KMS-11 (cell line): ENCODE results near the gene STAT5A.

ENCODE experiments used
- H2AFZ ChIP-seq: fragments of 200-600 bp; sonication (generic); 2 replicates; pipeline ENCODE4 v1.6.1; 2016; ENCODE audit warnings: antibody characterized with exemption, mixed run types, low read depth
- H3K27ac ChIP-seq: fragments of 200-600 bp; sonication (generic); 2 replicates; pipeline ENCODE4 v1.6.1; 2016; ENCODE audit warnings: mild to moderate bottlenecking, mixed run types
- H3K27me3 ChIP-seq: fragments of 200-600 bp; sonication (generic); 2 replicates; pipeline ENCODE4 v1.6.1; 2017; ENCODE audit warnings: mild to moderate bottlenecking, low read depth, mixed run types, moderate library complexity; ENCODE audit not compliant: insufficient read depth
- H3K36me3 ChIP-seq: fragments of 200-600 bp; sonication (generic); 2 replicates; pipeline ENCODE4 v1.6.1; 2017; ENCODE audit warnings: mild to moderate bottlenecking, mixed run types; ENCODE audit not compliant: insufficient read depth
- H3K4me1 ChIP-seq: fragments of 200-600 bp; sonication (generic); 2 replicates; pipeline ENCODE4 v1.6.1; 2016; ENCODE audit warnings: mild to moderate bottlenecking, low read depth, mixed run types; ENCODE audit not compliant: poor library complexity, severe bottlenecking
- H3K4me2 ChIP-seq: fragments of 200-600 bp; sonication (generic); 2 replicates; pipeline ENCODE4 v1.7.0; 2016; ENCODE audit warnings: mild to moderate bottlenecking, mixed run types
- H3K4me3 ChIP-seq: fragments of 200-600 bp; sonication (generic); IDR thresholded peaks from 2 replicates; pipeline ENCODE4 v1.6.1; 2017; ENCODE audit warnings: low read depth, low read length, mixed read lengths; ENCODE audit not compliant: insufficient read depth
- H3K79me2 ChIP-seq: fragments of 200-600 bp; sonication (generic); 2 replicates; pipeline ENCODE4 v1.6.1; 2016; ENCODE audit warnings: low read depth, mixed run types; ENCODE audit not compliant: insufficient read depth
- H3K9ac ChIP-seq: fragments of 200-600 bp; sonication (generic); 2 replicates; pipeline ENCODE4 v1.6.1; 2016; ENCODE audit warnings: mild to moderate bottlenecking, mixed run types
- H4K20me1 ChIP-seq: fragments of 200-600 bp; sonication (generic); 2 replicates; pipeline ENCODE4 v1.6.1; 2016; ENCODE audit warnings: mild to moderate bottlenecking, mixed run types; ENCODE audit not compliant: insufficient read depth
- TF ChIP-seq, protein P1 (sequence below): fragments of 200-600 bp; sonication (generic); conservative IDR thresholded peaks from 2 replicates; pipeline ENCODE4 v1.6.1; 2017; ENCODE audit warnings: low read depth, mild to moderate bottlenecking, antibody characterized with exemption, low read length, moderate library complexity, mixed read lengths

STAT5A gene

DNA sequence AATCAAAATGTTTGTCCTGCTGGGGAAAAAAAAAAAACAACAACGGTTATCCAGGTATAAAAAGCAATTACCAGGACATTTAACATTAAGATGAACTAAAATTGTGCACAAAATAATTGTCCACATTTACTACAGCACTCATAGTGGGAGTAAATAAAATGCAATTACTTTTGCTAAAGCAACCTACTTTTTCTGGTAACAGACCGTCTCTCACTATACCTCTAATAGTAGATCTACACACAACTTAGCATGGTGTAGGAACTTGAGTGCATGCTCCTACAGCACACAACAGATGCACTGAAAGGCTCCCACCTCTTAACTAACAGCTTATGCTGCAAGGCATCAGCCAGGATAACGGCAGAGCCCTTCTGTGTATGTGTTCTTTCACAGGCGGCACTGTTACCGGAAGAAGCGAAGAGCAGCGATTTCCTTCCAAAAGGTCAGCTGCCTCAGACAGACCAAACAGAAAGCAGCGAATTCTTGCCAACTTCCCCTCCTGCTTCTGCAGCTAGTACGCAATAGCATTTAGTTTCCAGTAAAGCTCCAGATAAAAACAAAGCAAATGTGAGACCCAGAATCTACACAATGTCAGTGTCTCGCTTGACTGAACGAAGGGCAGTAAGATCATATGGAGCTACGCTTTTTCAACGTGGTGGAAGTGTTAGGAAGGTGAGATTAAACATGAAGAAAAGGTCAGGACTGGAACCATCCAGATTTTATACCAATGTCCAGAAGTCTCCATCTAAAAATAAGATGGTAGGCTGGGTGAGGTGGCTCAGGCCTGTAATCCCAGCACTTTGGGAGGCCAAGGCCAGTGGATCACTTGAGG, 39.7 kb upstream of the STAT5A start:
- Histone ChIP-seq H3K79me2 (no peaks in the 10 kb centered on the region), H3K27ac (no peak overlapping the region), H3K9ac (no peak overlapping the region), H3K4me3 (no peak overlapping the region), H2AFZ (no peak overlapping the region), H3K27me3 (no peaks in the 10 kb centered on the region), H3K36me3 (no peaks in the 10 kb centered on the region), H3K4me1 (peaks cover 21% of the 10 kb centered on the region), H3K4me2 (no peak overlapping the region), H4K20me1 (no peaks in the 10 kb centered on the region)
- TF ChIP-seq, protein P1, sequence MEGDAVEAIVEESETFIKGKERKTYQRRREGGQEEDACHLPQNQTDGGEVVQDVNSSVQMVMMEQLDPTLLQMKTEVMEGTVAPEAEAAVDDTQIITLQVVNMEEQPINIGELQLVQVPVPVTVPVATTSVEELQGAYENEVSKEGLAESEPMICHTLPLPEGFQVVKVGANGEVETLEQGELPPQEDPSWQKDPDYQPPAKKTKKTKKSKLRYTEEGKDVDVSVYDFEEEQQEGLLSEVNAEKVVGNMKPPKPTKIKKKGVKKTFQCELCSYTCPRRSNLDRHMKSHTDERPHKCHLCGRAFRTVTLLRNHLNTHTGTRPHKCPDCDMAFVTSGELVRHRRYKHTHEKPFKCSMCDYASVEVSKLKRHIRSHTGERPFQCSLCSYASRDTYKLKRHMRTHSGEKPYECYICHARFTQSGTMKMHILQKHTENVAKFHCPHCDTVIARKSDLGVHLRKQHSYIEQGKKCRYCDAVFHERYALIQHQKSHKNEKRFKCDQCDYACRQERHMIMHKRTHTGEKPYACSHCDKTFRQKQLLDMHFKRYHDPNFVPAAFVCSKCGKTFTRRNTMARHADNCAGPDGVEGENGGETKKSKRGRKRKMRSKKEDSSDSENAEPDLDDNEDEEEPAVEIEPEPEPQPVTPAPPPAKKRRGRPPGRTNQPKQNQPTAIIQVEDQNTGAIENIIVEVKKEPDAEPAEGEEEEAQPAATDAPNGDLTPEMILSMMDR, result no peak

DNA sequence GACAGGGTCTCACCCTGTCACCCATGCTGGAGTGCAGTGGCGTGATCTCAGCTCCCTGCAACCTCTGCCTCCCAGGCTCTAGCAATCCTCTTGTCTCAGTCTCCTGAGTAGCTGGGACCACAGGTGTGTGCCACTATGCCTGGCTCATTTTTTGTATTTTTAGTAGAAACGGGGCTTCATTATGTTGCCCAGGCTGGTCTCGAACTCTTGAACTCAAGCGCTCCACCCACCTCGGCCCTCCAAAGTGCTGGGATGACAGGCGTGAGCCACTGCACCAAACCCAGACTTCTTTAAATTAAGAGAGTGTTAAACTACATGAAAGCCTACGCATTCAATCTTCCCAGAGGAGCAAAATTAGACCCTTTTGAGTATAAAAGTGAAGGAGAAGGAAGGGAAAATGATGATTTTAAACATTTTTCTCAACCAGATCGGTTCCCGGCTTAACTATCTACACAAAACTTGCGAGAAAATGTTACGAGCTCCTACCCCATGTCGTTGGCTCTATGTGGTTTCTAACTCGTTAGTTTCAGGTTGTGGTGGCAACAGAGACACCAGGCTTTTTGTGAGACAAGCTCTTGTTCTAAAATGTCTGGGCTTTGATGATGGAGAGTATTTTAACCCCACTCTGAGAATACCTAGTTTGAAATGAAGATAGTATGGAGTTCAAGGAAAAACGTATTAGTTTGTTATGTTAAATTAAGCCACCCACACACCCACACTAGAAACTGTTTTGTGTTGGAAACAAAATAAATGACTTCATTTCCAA, 38.4 kb upstream of the STAT5A start:
- TF ChIP-seq, protein P1, result no peak
- no peak overlapping the region for H3K27ac ChIP-seq
- H3K4me2 ChIP-seq, result no peak overlapping the region
- no peak overlapping the region for H3K4me3 ChIP-seq
- no peaks in the 10 kb centered on the region for H3K79me2 ChIP-seq
- H3K27me3 ChIP-seq, result no peaks in the 10 kb centered on the region
- no peak overlapping the region for H3K9ac ChIP-seq
- peaks cover 21% of the 10 kb centered on the region for H3K4me1 ChIP-seq
- H4K20me1 ChIP-seq, result no peaks in the 10 kb centered on the region
- H3K36me3 ChIP-seq, result no peaks in the 10 kb centered on the region
- H2AFZ ChIP-seq, result no peak overlapping the region

DNA sequence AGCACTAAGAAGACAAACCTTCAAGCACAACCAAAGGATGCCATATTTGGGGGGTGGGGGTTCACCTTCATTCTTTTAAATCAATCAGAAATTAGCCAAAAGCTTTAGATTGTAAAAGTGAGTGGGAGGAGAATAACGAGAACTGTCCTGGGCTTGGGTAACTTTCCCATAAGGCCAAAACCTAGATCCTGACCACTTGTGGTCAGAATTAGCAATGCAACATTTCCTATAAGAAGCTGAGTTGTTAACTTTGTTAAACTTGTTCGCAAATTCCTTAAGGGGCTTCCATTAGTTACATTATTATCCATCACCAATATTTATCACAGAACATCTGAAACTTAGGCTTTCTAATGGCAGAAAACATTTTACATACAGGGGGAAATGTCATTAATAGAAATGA, 37.2 kb upstream of the STAT5A start:
- no peaks in the 10 kb centered on the region for H4K20me1 ChIP-seq
- no peak overlapping the region for H3K27ac ChIP-seq

DNA sequence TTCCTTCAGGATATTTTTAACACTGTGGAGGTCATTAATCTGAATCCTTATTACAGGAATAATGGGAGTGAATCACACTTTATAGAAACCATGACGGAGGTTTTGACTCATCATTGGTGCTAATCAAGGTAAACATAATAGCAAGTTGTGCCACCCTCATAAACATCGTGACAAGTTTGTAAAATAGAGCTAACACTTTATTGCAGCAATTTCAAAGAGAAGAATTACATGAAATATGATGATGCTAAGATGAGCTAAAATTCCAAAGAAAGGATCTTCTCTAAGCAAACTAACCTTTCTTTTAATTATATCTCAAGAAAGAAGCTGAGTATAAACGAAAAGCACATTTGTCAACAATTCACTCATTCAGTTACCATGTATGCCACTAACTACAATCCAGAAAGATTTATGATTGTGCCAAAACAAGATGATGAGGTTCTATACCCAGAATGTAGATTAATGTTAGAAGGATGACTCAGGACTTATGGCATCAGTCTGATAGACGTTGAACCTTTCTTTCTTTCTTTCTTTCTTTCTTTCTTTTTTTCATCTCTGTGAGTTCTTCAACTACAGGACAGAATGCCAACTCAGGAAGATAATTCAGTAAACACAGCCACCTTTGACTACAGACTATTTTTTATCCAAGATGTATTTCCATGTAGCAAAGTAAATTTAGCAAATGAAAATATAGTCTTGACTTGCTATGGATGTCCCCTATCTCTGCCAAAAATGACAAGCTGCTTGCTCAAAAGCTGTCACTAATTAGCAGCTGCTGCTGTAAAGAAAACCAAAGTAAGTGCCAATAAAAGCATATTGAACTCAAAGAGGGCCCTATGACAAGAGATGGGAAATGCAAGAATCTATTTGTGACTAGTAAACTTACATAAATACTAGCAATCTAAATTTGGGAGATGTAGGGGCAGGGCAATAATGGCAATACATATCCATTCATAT, 35.4 kb upstream of the STAT5A start:
- H3K79me2 ChIP-seq, result no peaks in the 10 kb centered on the region
- no peaks in the 10 kb centered on the region for H3K36me3 ChIP-seq
- TF ChIP-seq, protein P1, result no peak
- H2AFZ ChIP-seq, result no peak overlapping the region
- H3K27ac ChIP-seq, result no peak overlapping the region
- H3K27me3 ChIP-seq, result no peaks in the 10 kb centered on the region
- H3K4me1 ChIP-seq, result peaks cover 10% of the 10 kb centered on the region
- H3K4me3 ChIP-seq, result no peak overlapping the region
- no peak overlapping the region for H3K9ac ChIP-seq
- no peak overlapping the region for H3K4me2 ChIP-seq
- H4K20me1 ChIP-seq, result no peaks in the 10 kb centered on the region

More for the DNA sequence above, 37.2 kb upstream of the STAT5A start:
- Histone ChIP-seq H3K36me3 (no peaks in the 10 kb centered on the region), H3K79me2 (no peaks in the 10 kb centered on the region), H3K27me3 (no peaks in the 10 kb centered on the region), H3K4me1 (peaks cover 21% of the 10 kb centered on the region), H3K4me3 (no peak overlapping the region), H3K9ac (no peak overlapping the region), H2AFZ (no peak overlapping the region), H3K4me2 (no peak overlapping the region)
- TF ChIP-seq, protein P1, result no peak
